NCI-H1694 (cell line): ENCODE data around the gene MGLL.
"Not testable (repeated sequence)": the region's sequence is repeated elsewhere in the genome, so short reads cannot be mapped to it uniquely, and the experiment has no call there.

Experiments
- DNase-seq: peaks from one replicate; lab custom pipeline; 2025; lab: John Stamatoyannopoulos, UW

The MGLL gene

GRCh38 chr3:127688416-127689265 is 133.7 kb downstream of the MGLL start:
- DNase-seq: peak; percentile 71

GRCh38 chr3:127688022-127688415 is 134.3 kb downstream of the MGLL start:
- no peak for DNase-seq

GRCh38 chr3:127687228-127687737 is 135.0 kb downstream of the MGLL start:
- no peak for DNase-seq

GRCh38 chr3:127686512-127686894 is 135.8 kb downstream of the MGLL start:
- no peak for DNase-seq

- DNase-seq: no peak
These were observed 136.4 kb downstream of the MGLL start for GRCh38 chr3:127685708-127686511.

- no peak for DNase-seq
These were observed 137.2 kb downstream of the MGLL start for GRCh38 chr3:127684871-127685707.

- no peak for DNase-seq
These were observed 139.8 kb downstream of the MGLL start for GRCh38 chr3:127682561-127682960.

- not testable (repeated sequence) for DNase-seq
These were observed 140.2 kb downstream of the MGLL start for GRCh38 chr3:127682175-127682554.

GRCh38 chr3:127680798-127681221 is 141.5 kb downstream of the MGLL start:
- no peak for DNase-seq

GRCh38 chr3:127680146-127680661 is 142.1 kb downstream of the MGLL start:
- DNase-seq: no peak

- no peak for DNase-seq
These were observed 142.7 kb downstream of the MGLL start for GRCh38 chr3:127679534-127680145.

- DNase-seq: no peak
These were observed 143.4 kb downstream of the MGLL start for GRCh38 chr3:127678611-127679533.

- no peak for DNase-seq
These were observed 144.1 kb downstream of the MGLL start for GRCh38 chr3:127678315-127678599.

- DNase-seq: no peak
These were observed 144.6 kb downstream of the MGLL start for GRCh38 chr3:127677541-127678314.

- no peak for DNase-seq
These were observed 145.4 kb downstream of the MGLL start for GRCh38 chr3:127676921-127677351.

GRCh38 chr3:127676456-127676855 is 145.9 kb downstream of the MGLL start:
- DNase-seq: no peak

- DNase-seq: no peak
These were observed 146.5 kb downstream of the MGLL start for GRCh38 chr3:127675651-127676391.

- no peak for DNase-seq
These were observed 147.5 kb downstream of the MGLL start for GRCh38 chr3:127674790-127675189.
